Body of pancreas (tissue), 4 donors: Measurements from ENCODE around the gene ROR1.

ENCODE experiments used
- CTCF ChIP-seq, 7 experiments: fragments of 450-650 bp in 4 of 7; fragments of 200-600 bp in 3 of 7; sonication (generic) in 3 of 7; IDR thresholded peaks; one replicate each; pipeline ENCODE4 v1.5.1; 2016 to 2019; ENCODE audit warnings: antibody characterized with exemption in 7 of 7
- POLR2A ChIP-seq, 3 donors: fragments of 450-650 bp; IDR thresholded peaks; one replicate each; pipeline ENCODE4 v1.6.1; 2016; ENCODE audit warnings: antibody characterized with exemption in 3 of 3, mild to moderate bottlenecking in 2 of 3

GRCh38 chr1:63739452-63739851, 34.4 kb upstream of the ROR1 start:
- TF ChIP-seq CTCF (IDR thresholded peaks at IDR 0.05) = no peak
- no peak for TF ChIP-seq POLR2A (IDR thresholded peaks at IDR 0.05)
